HCT116 (cell line): ENCODE results near the gene SHF. TPM values are rescaled to one million over a fixed set of nuclear protein-coding genes. Genes with fewer than 3 reads are reported as not detected.

Experiments used
- ATAC-seq: fragments of 200-7000 bp; cut with Tn5 transposase; 2 replicates; pipeline ENCODE4 v1.9.1; 2020; ENCODE audit warnings: mild to moderate bottlenecking, moderate library complexity
- BruUV-seq: library from RNA; stranded (reverse); fragments of 400-500 nt; replicated peaks from 2 replicates; lab custom pipeline; 2021; lab: Mats Ljungman, UMichigan
- CTCF ChIA-PET: fragments of 300-600 bp; sonication (Branson Sonifier 250); formaldehyde crosslinking; loops from one replicate; lab custom pipeline; 2021; ENCODE audit warnings: antibody characterized with exemption; lab: Charles Lee
- POLR2A ChIA-PET: fragments of 300-600, 350-600 bp; sonication (Branson Sonifier 250); formaldehyde crosslinking; loops from one replicate; lab custom pipeline; 2021; ENCODE audit warnings: antibody characterized with exemption; lab: Charles Lee
- RAD21 ChIA-PET, 2 experiments: fragments of 300-600 bp; sonication (Branson Sonifier 250); formaldehyde crosslinking; loops; one replicate each; lab custom pipeline; 2023; ENCODE audit warnings: low total read pairs in 2 of 2; ENCODE audit not compliant: uncharacterized antibody in 2 of 2, unreplicated experiment in 2 of 2, low non-redundant PET in 1 of 2; lab: Charles Lee
- DNase-seq: peaks from one replicate; pipeline ENCODE4 v3.0.0-alpha.2; 2010; ENCODE audit warnings: low read depth, low spot score
- H2AFZ ChIP-seq: fragments of 200-600 bp; shearing (Covaris generic), sonication (generic); 2 replicates; pipeline ENCODE4 v1.6.1; 2017; ENCODE audit warnings: low read depth, mixed run types, mixed read lengths, antibody characterized with exemption, low read length; ENCODE audit not compliant: poor library complexity, severe bottlenecking
- H3K27ac ChIP-seq: 2 replicates; pipeline ENCODE4 v1.5.1; 2012; ENCODE audit warnings: low read depth, low read length
- H3K27me3 ChIP-seq: fragments of 200-600 bp; sonication (generic); 2 replicates; pipeline ENCODE4 v1.6.1; 2016; ENCODE audit warnings: mixed run types, low read length, mixed read lengths; ENCODE audit not compliant: insufficient read depth
- H3K36me3 ChIP-seq, 2 experiments: fragments of 200-500 bp in 1 of 2; fragments of 200-600 bp in 1 of 2; sonication (Bioruptor generic) in 1 of 2; sonication (generic) in 1 of 2; 2 replicates each; pipeline versions ENCODE4 v1.5.1 to v1.6.1; 2014 to 2016; ENCODE audit warnings: low read length in 2 of 2, inconsistent platforms in 1 of 2, mixed read lengths in 1 of 2, mixed run types in 1 of 2; ENCODE audit not compliant: insufficient read depth in 2 of 2, control insufficient read depth in 1 of 2
- H3K4me1 ChIP-seq, 2 experiments: fragments of 200-600 bp in 1 of 2; sonication (generic) in 1 of 2; 2 replicates each; pipeline versions ENCODE4 v1.5.1 to v1.6.1; 2012 to 2017; ENCODE audit warnings: low read length in 2 of 2, inconsistent platforms in 1 of 2, mild to moderate bottlenecking in 1 of 2, mixed read lengths in 1 of 2, mixed run types in 1 of 2, moderate library complexity in 1 of 2; ENCODE audit not compliant: insufficient read depth in 2 of 2, control insufficient read depth in 1 of 2
- H3K4me2 ChIP-seq: fragments of 200-600 bp; sonication (generic); 2 replicates; pipeline ENCODE4 v1.6.1; 2017; ENCODE audit warnings: mixed run types, low read length, mixed read lengths
- H3K4me3 ChIP-seq, 2 experiments: fragments of 200-600 bp in 1 of 2; sonication (generic) in 1 of 2; replicated peaks in 1 of 2; 2 replicates each; pipeline ENCODE4 v1.5.1; 2011 to 2016; ENCODE audit warnings: low read length in 2 of 2, control low read depth in 1 of 2, low read depth in 1 of 2, mild to moderate bottlenecking in 1 of 2, mixed read lengths in 1 of 2, mixed run types in 1 of 2
- H3K79me2 ChIP-seq: fragments of 200-600 bp; sonication (generic); 2 replicates; pipeline ENCODE4 v1.6.1; 2017; ENCODE audit warnings: mild to moderate bottlenecking, mixed run types, low read length, moderate library complexity, mixed read lengths; ENCODE audit not compliant: insufficient read depth
- H3K9ac ChIP-seq: fragments of 200-600 bp; sonication (generic); 2 replicates; pipeline ENCODE4 v1.6.1; 2016; ENCODE audit warnings: low read length, mixed read lengths
- H3K9me2 ChIP-seq: fragments of 200-600 bp; sonication (generic), shearing (Covaris generic); 2 replicates; pipeline ENCODE4 v1.6.1; 2017; ENCODE audit warnings: mixed run types, mild to moderate bottlenecking, moderate library complexity; ENCODE audit not compliant: insufficient read depth
- H3K9me3 ChIP-seq, 2 experiments: fragments of 200-500 bp in 1 of 2; fragments of 200-600 bp in 1 of 2; sonication (Bioruptor generic) in 1 of 2; sonication (generic) in 1 of 2; 2 replicates each; pipeline ENCODE4 v1.6.1; 2014 to 2017; ENCODE audit warnings: low read length in 2 of 2, mixed read lengths in 2 of 2, inconsistent platforms in 1 of 2, low read depth in 1 of 2, mild to moderate bottlenecking in 1 of 2, mixed run types in 1 of 2, moderate library complexity in 1 of 2; ENCODE audit not compliant: control insufficient read depth in 1 of 2, insufficient read depth in 1 of 2
- H4K20me1 ChIP-seq: fragments of 200-600 bp; sonication (generic), shearing (Covaris generic); 2 replicates; pipeline ENCODE4 v1.6.1; 2017; ENCODE audit warnings: mixed run types, mild to moderate bottlenecking, moderate library complexity; ENCODE audit not compliant: insufficient read depth
- ATF3 ChIP-seq: IDR thresholded peaks from 2 replicates; pipeline ENCODE4 v1.6.1; 2012
- CBX3 ChIP-seq: IDR thresholded peaks from 2 replicates; pipeline ENCODE4 v1.6.1; 2012; ENCODE audit warnings: low read depth
- CEBPB ChIP-seq: IDR thresholded peaks from 2 replicates; pipeline ENCODE4 v1.6.1; 2012; ENCODE audit warnings: low read depth
- CTCF ChIP-seq, 3 experiments: fragments of 200-600 bp in 1 of 3; sonication (generic) in 1 of 3; IDR thresholded peaks in 2 of 3; conservative IDR thresholded peaks in 1 of 3; 2 replicates each; pipeline ENCODE4 v1.5.1; 2012 to 2017; ENCODE audit warnings: low read depth in 2 of 3, low read length in 2 of 3, antibody characterized with exemption in 1 of 3, borderline replicate concordance in 1 of 3, control low read depth in 1 of 3, mild to moderate bottlenecking in 1 of 3, mixed read lengths in 1 of 3, mixed run types in 1 of 3, moderate library complexity in 1 of 3; ENCODE audit not compliant: insufficient read depth in 1 of 3
- EGR1 ChIP-seq: IDR thresholded peaks from 2 replicates; pipeline ENCODE4 v1.6.1; 2012; ENCODE audit warnings: low read depth
- ELF1 ChIP-seq: IDR thresholded peaks from 2 replicates; pipeline ENCODE4 v1.6.1; 2012; ENCODE audit warnings: low read depth, borderline replicate concordance
- EZH2phosphoT487 ChIP-seq: fragments of 200-600 bp; IDR thresholded peaks from 2 replicates; pipeline ENCODE4 v1.6.1; 2018; ENCODE audit warnings: antibody characterized with exemption, borderline replicate concordance
- RAD21 ChIP-seq: IDR thresholded peaks from 2 replicates; pipeline ENCODE4 v1.6.1; 2012; ENCODE audit warnings: low read depth, mild to moderate bottlenecking
- SIN3A ChIP-seq: IDR thresholded peaks from 2 replicates; pipeline ENCODE4 v1.6.1; 2012; ENCODE audit warnings: low read depth
- TCF7L2 ChIP-seq: IDR thresholded peaks from 2 replicates; pipeline ENCODE4 v1.7.0; 2011; ENCODE audit warnings: borderline replicate concordance, inconsistent platforms; ENCODE audit not compliant: insufficient read depth, insufficient read length; ENCODE audit errors: extremely low read depth
- YY1 ChIP-seq: IDR thresholded peaks from 2 replicates; pipeline ENCODE4 v1.6.1; 2011; ENCODE audit warnings: low read length, low read depth, moderate library complexity, mild to moderate bottlenecking; ENCODE audit not compliant: insufficient replicate concordance; ENCODE audit errors: extremely low read depth
- ZFX ChIP-seq: fragments of 450-650 bp; IDR thresholded peaks from 2 replicates; pipeline ENCODE4 v1.6.1; 2017
- ZNF274 ChIP-seq: fragments of 200-500 bp; sonication (Bioruptor generic); IDR thresholded peaks from 2 replicates; pipeline ENCODE4 v1.6.1; 2014; ENCODE audit warnings: mild to moderate bottlenecking, low read depth, low read length, inconsistent platforms
- intact Hi-C: fragments of 100-400 bp; cut with micrococcal nuclease; formaldehyde crosslinking; loops from 2 replicates; pipeline ENCODE4 v1.10.0; 2022
- total RNA-seq: library from RNA; stranded (reverse); gene quantifications from one replicate; pipeline ENCODE4 v1.2.1, GENCODE V29; 2021; ENCODE audit not compliant: unreplicated experiment

The SHF gene
- total RNA-seq, 1 experiment from 2014 or later, result 2.6 TPM

- H3K9me3 ChIP-seq, result no peaks in the 10 kb centered on the region
- no peak for DNase-seq
- no peaks in the 10 kb centered on the region for H4K20me1 ChIP-seq
- H3K27me3 ChIP-seq, result no peaks in the 10 kb centered on the region
- intact Hi-C loops, result no loop called here
- peaks cover 0 to 4% of the 10 kb centered on the region in 2 experiments; a peak in 1 of 4 replicates for H3K4me1 ChIP-seq
- no peaks in the 10 kb centered on the region for H3K79me2 ChIP-seq
- TF ChIP-seq CBX3, result no peak
- TF ChIP-seq EZH2phosphoT487, result no peak
- TF ChIP-seq EGR1, result no peak
- TF ChIP-seq ZNF274, result no peak
- no peak for TF ChIP-seq CTCF (IDR thresholded peaks at IDR 0.05 in 2 of 3, conservative IDR thresholded peaks at IDR 0.05 in 1 of 3; ENCODE audit: borderline replicate concordance in 1 of 3, insufficient read depth in 1 of 3, low read depth in 2 of 3, low read length in 2 of 3)
- no peak for TF ChIP-seq CEBPB
- no peak for TF ChIP-seq YY1
- TF ChIP-seq ZFX, result no peak
- no peak for TF ChIP-seq TCF7L2
- TF ChIP-seq SIN3A, result no peak
- no peak for TF ChIP-seq ELF1
- no peak for TF ChIP-seq ATF3
- no peak for TF ChIP-seq RAD21
- H3K9me2 ChIP-seq, result no peaks in the 10 kb centered on the region
- ChIA-PET RAD21 (no interaction called here), CTCF (interaction anchor here (1.5 kb wide), 1 partner anchor 16 kb away, joined by 7 read pairs; no protein-coding TSS in a partner anchor), POLR2A (no interaction called here)
- no peak overlapping the region for H3K27ac ChIP-seq
- no peak overlapping the region for H3K4me3 ChIP-seq
- H3K36me3 ChIP-seq, result 0 out of 4 replicates have a peak, but pooled peaks cover 0 to 2% of the 10 kb centered on the region in 2 experiments
- BruUV-seq, result no TSS peak
- no peak for ATAC-seq
- H3K4me2 ChIP-seq, result no peak overlapping the region
- no peak overlapping the region for H3K9ac ChIP-seq
- H2AFZ ChIP-seq, result no peak overlapping the region
These were observed 41.4 kb downstream of the SHF start for GRCh38 chr15:45146405-45146804.
